ENCODE data around the gene RDH8. TPM values are rescaled to one million over a fixed set of nuclear protein-coding genes. Genes with fewer than 3 reads are reported as not detected.

Gene RDH8, protein sequence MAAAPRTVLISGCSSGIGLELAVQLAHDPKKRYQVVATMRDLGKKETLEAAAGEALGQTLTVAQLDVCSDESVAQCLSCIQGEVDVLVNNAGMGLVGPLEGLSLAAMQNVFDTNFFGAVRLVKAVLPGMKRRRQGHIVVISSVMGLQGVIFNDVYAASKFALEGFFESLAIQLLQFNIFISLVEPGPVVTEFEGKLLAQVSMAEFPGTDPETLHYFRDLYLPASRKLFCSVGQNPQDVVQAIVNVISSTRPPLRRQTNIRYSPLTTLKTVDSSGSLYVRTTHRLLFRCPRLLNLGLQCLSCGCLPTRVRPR
- not detected in 2 replicates for total RNA-seq

DNA sequence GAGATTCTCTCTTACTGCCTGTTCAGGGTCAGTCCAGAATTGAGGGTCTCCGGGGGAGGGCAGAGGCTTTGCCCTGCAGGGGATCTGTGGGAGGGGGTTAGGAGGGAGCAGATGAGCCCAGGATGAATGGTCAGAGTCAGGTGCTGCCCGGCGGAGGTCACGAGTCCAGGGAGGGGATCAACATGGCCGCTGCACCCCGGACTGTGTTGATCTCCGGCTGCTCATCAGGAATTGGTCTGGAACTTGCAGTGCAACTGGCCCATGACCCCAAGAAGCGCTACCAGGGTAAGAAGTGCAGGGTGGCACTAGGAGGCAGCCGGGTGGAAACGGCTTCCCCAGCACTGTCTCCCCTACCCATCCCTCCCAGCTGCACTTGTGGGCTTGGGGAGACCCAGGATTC lies at the start of gene RDH8:
Gene RDH8, plus strand, starts transcription at position 168 of the 400 bp plus-strand sequence. Its CDS starts 15 bp downstream, at position 183.
- intact Hi-C loops (cut with micrococcal nuclease), result no loop called here

DNA sequence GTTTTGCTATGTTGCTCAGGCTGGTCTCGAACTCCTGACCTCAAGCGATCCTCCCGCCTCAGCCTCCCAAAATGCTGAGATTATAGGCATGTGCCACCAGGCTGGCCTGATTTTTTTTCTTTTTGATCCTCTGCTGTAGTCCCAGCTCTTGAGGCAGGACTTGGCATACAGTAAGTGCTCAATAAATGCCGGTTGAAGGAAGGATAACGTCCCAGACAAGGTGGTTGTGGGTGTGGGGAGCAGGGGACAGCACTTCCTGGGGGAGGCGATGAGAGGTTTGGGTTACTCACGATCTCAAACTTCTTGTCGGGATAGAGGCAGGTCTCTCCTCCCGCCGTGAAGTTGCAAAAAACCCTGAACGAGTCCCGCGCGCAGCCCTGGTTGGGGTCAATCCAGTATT lies 47.3 kb upstream of the RDH8 start:
- intact Hi-C loops (cut with micrococcal nuclease), result no loop called here

DNA sequence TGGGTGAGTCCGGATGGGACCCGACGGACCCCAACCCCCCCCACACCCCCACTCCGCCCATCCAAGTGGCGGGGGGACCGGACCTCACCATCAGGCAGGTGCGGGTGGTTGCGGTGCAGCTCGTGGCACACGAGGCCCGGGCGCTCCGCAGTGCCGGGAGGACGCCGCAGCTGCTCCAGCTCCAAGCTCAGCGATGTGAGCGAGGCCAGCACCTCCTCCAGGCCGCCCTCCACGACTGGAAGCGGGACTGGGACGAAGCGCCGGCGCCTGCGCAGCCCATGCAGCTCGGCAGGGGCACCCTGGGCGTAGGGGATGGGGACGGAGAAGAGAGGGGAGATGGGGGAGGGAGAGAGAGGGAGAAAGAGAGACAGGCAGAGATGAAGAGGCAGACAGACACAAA lies 46.8 kb upstream of the RDH8 start:
- intact Hi-C loops (cut with micrococcal nuclease), result no loop called here

DNA sequence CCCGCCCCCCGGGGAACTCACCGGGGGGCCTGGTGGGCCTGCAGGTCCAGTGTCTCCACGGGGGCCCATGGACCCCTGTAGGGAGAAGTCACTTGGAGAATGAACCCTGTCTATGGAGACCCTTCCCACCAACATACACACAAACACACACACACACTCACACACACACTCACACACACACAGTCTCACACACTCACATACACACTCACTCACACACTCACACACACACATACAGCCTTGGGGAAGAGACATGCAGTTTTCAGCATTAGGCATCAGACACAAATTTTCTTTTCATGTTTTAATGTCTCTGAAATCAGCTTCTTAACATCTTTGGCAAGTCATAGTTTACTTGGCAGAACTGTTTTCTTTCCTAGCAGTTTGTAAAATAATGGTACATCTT lies 46.0 kb upstream of the RDH8 start:
- intact Hi-C loops (cut with micrococcal nuclease), result no loop called here

DNA sequence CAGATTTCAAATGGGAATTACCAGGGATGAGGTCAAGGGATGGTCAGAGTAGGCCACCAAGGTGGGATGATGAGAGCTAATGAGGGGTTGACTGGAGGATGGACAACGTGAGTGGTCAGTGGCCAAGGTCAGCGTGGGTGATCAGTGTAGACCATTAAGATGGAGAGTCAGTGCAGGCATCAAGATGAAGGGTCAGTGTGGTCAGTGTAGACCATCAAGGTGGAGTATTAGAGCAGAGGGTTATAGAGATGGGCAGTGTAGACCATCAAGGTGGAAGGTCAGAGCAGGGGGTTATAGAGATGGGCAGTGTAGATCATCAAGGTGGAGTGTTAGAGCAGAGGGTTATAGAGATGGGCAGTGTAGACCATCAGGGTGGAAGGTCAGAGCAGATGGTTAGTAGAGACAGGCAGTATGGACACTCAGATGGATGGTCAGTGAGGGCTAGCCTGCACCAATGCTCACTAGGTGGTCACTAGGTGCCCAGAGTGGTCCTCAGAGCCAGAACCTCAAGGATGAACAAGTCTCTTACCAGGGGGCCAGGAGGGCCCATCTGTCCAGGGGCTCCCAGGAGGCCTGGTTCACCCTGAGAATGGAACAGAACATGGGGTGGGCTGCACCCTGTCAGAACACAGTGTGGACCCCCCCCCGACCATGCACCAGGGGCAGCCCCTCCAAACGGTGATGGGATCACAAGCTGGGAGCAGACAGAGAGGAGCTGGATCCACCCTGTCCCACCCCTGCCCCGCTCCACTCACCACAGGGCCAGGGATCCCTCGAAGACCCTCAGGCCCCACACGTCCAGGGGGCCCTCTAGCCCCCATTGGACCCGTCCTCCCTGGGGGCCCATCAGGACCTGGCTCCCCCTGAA lies 44.2 kb upstream of the RDH8 start:
- intact Hi-C loops (cut with micrococcal nuclease), result no loop called here

DNA sequence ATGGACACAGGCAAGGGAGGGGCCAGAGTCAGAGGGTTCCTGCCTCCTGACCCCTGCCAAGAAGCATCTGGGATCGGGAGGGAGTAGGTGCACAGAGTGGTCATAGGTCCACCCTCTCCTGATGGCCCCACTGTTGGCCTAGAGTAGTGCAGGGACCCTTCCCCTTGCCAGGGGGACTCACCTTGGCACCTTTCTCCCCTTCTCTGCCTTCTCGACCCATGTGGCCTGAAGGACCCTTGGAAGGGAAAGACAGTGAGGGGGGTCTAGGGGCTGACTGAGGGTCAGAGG lies 43.7 kb upstream of the RDH8 start:
- intact Hi-C loops (cut with micrococcal nuclease), result no loop called here

DNA sequence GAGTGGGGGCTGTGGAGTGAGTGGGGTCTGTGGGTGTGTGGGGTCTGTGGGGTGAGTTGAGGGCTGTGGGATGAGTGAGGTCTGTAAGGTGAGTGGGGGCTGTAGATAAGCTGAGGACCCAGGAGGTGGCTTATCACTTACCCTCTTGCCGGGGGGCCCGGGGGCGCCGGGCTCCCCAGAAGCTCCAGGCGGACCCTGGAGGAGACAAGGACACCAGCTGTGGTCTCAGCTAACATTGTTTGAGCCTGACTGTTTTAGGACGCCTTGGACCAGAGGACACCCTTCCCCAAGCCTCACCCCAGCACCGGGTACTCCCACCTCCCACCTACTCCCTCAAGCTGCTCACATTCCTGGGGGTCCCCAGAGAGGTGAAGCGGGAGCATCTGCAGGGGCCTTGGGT lies 42.8 kb upstream of the RDH8 start:
- intact Hi-C loops (cut with micrococcal nuclease), result no loop called here

DNA sequence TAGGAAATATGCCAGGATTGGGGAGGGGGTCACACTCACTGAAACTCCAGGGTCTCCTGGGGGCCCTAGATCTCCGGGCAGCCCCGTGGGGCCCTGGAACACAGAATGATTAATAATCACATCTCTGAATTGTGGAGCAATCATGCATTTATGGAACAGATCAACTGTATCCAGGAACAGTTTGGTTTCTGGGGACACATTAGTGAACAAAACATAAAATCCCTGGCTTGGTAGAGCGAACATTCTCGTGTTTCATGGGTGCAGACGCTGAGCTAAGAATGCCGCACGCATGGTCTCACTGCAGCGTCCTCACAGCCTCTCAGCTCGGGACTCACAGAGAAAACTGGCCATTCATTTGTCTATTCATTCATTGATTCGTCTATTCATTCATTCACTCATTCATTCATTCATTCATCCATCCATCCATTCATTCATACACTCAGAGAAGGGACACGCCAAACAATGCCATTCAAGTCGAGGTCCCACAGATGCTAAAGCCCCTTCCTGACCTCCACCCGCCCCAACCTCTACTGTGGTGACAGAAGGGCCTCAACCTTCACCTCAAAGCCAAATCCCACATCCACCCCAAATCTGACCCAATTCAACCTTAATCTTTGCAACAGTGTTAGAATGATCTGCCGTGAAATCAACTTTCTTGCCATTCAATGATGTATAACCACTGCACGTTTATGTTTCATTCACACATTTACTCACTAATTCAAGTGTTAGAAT lies 42.0 kb upstream of the RDH8 start:
- intact Hi-C loops (cut with micrococcal nuclease), result no loop called here

DNA sequence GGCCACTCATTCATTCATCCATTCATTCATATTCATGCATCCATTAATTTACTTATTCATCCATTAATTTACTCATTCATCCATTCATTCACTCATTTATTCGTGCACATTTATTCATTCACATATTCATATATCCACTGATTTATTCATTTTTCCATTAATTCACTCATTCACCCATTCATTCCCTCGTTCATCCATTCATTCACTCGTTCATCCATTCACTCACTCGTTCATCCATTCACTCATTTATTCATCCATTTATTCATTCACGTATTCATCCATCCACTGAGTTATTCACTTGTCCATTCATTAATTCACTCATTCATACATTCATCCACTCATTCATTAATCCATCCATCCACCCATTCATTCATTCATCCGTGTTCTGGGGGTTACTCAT lies 41.2 kb upstream of the RDH8 start:
- intact Hi-C loops (cut with micrococcal nuclease), result no loop called here

DNA sequence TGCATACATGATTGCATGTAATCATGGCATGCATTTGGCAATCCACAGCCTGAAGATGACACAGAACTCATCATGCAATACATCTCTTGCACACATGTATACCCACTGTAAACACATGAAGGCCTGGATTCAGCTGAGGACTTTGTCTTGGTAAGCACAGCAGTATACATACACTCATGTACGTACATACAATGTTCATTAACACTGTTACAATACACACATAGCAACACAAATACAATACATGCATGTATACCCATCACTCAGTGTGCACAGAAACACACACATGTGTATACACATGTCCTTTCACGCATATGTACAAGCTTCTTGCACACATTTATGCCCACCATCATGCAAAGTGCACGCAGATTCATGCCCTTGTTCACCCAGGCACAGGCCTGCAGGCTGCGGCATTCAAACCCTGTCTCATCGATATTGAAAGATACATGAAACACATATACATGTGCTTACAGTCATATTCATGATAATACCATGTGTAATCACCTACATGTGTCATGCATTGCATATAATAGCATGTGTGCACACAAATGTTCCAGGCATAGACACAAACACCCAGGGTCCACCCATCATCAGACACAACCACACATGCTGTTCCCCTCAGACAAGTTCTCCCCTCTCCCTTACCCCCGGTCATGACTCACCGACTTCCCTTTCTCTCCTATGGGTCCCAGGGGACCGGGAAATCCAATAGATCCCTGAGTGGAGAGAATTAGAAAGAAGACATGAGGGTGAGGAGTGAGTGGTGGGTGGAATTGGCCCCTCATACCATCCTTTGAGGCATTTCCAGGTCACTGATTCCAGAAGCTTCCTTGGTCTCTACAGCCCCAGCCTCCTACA lies 31.6 kb upstream of the RDH8 start:
- intact Hi-C loops (cut with micrococcal nuclease), result no loop called here

DNA sequence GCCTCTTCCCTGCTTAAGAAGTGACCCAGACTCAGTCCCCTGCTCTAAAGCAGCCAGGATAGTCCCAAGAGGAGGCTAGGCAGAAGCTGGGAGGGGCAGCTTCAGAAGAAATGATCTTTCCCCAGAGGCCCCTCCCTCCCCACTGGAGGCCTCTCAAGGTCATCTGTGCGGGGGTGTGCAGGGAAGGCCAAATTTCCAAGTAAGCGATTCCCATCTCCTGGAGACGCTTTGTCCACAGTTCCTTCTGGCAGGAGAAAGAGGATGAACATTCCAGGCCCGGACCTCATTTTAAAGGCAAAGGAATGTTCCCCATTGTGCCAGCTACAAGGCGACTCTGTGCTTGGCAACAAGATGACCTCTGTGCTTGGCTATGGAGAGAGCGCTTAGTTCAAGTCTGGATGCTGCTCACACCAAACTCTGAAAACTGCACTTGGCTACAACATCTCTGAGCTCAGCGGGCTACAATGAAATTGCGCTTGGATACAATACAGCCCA lies 26.4 kb upstream of the RDH8 start:
- intact Hi-C loops (cut with micrococcal nuclease), result no loop called here

DNA sequence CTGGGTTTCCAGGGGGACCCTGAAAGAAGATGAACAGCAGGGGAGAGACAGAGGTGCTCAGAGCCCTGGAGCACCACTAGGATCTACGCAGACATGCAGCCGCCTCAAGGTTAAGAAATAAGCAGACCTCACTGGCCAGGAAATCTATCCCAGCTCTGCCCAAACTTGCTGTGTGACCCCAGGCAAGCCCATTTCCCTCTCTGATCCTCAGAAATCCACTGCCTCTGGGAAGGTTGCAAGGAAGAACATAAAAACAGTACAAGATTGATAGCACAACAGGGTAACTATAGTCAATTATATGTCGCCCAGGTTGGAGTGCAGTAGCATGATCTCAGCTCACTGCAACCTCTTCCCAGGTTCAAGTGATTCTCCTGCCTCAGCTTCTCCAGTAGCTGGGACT lies 23.8 kb upstream of the RDH8 start:
- intact Hi-C loops (cut with micrococcal nuclease), result no loop called here

DNA sequence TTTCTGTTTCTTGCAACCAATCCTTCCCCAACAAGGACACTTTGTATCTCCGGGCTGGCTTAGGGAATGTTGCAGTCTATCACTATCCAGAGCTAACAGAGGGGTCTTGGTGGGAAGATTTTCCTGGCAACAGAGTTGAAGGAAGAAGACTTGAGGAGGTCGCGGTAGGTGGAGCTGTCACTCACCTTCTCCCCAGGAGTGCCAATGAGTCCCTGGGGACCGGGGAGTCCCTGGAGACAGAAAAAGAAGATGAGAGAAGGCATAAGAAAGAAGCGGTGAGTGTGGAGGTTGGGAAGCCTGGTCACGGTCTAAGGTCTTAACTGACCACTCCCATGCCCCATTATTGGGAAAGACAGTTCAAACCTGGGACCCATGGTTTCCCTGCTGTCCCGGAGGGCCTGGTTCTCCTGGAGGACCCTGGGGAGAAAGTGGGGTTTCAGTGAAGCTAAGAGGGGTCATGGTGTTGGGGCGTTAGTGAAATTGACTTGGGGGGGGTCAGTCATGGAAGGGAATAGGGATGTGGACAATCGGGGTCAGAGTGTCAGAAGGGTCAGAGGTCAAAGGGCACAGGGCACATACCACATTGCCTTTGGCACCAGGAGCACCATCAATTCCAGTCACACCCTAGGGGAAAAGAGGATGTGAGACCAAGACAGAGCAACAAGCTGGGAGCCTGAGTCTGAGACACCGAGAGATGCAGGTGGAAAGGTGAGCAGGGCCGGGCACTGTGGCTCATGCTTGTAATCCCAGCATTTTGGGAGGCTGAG lies 21.7 kb upstream of the RDH8 start:
- intact Hi-C loops (cut with micrococcal nuclease), result no loop called here

DNA sequence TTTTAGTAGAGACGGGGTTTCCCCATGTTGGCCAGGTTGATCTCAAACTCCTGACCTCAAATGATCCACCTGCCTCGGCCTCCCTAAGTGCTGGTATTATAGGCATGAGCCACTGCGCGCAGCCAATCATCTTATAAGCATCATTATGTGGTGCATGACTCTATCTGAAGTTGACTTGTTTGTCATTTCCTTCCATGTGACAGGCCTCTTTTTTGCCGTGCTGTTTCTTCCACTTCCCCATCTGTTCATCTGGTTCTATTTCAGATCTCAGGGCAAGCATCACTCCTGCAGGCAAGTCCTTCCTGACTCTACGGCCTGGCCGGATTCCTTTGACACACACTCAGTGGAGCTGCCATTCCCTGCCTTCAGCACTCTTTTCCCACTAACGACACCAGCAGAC lies 18.2 kb upstream of the RDH8 start:
- intact Hi-C loops (cut with micrococcal nuclease), result no loop called here

DNA sequence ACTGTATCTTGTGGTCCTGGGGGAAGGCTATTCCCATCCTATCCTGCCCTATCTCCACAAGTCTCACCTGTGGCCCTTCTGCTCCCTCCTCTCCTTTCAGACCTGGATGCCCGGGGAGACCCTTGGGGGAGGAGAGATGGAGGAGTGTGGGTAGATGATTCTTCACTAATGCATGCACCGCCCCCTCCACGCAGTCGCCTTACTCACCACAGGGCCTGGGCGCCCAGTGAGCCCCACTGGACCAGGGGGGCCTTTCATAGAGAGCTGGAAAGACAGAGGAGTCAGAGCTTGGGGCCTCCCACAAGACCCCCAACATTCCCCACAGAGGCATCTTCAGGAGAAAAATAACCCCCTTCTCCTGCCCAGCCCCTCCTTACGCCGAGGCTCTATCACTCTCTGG lies 17.3 kb upstream of the RDH8 start:
- intact Hi-C loops (cut with micrococcal nuclease), result no loop called here

DNA sequence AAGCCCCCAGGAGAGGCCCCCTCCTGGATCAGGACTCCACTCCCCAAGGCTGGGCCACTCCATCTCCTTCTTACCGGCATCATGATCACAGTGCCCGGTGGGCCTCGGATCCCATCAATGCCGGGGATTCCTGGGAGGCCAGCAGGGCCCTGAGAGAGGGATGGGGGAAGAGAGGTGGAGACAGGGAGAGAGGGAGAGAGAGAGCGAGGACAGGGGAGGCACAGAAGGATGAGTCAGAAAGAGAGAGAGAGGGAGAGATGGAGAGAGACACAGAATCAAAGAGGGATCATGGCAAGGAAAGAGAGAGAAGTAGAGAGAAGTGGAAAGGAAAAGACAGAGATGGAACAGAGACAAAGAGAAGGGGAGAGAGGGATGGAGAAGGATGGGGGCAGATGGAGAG lies 16.7 kb upstream of the RDH8 start:
- intact Hi-C loops (cut with micrococcal nuclease), result no loop called here

DNA sequence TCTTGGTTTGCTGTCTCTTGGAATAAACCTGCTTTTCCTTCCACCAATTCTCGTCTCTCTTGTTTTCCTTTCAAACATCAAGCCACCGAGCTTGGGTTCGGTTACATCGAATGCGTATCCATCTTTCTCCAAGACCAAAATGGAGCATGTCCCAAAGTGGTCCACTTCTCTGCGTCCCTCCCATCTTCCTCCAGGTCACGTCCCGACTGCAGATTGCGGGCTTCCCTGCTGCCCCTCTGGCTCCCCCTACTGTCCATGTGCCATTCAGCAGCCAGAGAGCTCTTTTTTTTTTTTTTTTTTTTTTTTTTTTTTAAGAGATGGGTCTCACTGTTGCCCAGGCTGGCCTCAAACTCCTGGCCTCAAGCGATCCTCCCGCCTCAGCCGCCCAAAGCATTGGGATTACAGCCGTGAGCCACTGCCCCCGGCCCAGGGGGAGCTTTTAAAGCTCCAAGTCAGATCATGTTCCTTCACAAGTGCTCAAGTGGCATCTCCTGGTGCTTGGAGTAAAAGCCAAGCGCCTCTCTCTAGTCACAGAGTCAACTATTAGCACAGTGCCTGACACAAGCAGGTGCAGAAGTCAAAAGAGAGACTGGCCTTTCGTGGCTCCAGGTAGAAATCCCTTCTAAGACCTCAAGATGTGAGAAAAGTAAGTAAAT lies 13.0 kb upstream of the RDH8 start:
- intact Hi-C loops (cut with micrococcal nuclease), result loop anchor here (1.0 kb wide), 2 partner anchors 66 to 152 kb away; no protein-coding TSS in a partner anchor

DNA sequence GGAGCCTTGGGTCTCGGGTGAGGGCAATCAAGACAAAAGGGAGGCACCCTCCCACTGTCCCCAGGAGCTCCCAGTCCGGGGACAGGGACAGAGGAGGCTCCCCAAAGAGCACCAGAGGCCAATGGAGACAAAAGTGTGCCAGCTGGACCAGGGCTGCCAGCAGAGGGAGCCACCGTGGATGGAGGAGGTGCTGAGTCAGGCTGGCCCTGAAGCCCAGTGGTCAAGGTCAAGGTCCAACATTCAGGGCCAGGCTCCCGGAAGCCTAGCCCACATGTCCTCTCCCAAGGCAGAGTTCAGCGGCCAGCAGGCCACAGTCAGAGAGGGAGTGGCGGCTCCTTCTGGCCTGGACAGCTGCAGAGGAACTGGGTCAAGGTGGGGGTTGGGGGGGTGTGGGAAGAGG lies 11.4 kb upstream of the RDH8 start:
- intact Hi-C loops (cut with micrococcal nuclease), result no loop called here

DNA sequence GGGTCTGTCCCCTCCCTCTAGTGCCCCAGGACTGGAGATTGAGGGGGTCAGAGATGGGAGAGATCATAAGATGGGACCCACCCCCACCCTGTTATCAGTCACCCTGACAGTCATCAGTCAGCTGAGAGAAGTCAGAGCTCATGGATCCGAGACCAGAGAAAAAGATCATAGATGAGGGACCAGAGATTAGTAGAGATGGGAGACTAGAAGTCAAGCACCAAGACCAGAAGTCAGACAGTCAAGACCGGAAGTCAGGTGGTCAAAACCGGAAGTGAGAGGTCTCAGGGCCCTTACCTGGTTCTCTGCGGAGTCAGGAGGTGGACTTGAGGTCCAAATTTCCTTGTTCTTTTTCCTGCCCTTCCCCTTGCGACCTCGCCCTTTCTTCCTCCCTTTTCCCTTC lies 10.0 kb upstream of the RDH8 start:
- intact Hi-C loops (cut with micrococcal nuclease), result no loop called here

DNA sequence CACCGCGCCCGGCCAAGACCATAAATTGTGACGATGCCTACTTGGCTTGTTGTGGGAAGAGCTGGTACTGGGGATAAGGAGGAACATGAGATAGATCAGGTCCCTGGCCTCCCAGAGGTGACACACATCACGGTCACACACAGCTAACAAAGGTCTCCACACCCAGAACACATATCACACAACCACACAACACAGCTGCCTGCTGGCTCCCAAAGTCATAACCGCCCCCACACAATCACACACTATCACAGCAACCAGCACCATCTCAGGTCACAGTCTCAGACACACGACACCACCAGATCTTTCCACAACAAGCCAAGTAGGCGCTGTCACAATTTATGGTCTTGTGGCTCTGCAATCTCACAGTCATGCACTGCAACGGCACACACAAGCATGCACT lies 8.7 kb upstream of the RDH8 start:
- intact Hi-C loops (cut with micrococcal nuclease), result no loop called here

All from T-helper 1 cell treated with Interleukin-12 subunit alpha and Interleukin-12 subunit beta and Interleukin-4 antibody, amounts not matched to agents 30 ng/mL and 1 ng/mL, for 36 hours (primary cell).